ENCODE results near the gene ARHGAP26.

The ARHGAP26 gene

DNA sequence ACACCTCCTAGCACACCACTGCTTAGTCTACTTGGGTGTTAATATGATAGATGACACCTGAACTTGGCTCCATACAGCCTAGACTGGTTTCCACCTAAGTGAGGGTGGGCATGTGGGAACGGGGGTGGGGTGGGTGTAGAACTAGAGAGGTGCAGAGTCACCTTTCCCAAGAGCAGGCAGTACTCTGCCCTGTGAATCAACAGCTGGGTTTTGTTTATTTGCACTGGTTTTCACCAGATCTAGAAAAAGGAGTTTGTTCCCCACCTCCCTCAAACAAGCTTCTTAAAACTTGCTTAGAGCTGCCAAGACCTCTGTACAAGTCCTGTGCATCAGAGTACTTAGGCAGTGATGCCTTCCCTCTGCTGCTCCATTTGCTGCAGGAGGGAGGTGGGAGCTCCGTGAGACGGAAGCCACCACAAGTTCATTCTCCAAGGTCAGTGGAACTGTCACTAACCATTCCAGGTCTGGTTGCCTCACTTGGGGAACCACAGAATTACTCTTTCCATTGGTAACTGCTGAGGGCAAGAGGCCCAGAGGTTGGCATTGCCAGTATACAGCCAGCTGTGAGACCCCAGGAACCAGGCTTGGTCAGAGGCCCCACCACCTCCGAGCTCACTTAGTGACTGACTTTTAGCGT lies 469.8 kb downstream of the ARHGAP26 start:
- no peak for DNase-seq

DNA sequence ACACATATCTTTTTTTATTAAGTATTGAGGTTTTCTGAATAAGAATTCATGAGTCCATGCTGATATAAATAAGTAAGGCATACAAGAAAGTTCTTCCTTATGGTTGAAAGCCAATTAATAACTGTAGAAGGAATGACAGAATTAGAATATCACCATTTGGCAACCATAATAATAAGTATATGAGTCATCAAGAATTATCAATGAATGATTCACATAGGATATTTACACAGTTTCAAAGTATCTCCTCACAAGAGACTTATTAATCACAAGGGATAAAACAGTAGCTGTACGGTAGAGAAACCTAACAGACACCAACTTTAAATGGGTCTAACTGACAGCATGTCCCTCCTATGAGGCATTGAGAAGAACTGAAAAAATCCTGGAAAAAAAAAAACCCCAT lies 471.7 kb downstream of the ARHGAP26 start:
- no peak for DNase-seq

DNA sequence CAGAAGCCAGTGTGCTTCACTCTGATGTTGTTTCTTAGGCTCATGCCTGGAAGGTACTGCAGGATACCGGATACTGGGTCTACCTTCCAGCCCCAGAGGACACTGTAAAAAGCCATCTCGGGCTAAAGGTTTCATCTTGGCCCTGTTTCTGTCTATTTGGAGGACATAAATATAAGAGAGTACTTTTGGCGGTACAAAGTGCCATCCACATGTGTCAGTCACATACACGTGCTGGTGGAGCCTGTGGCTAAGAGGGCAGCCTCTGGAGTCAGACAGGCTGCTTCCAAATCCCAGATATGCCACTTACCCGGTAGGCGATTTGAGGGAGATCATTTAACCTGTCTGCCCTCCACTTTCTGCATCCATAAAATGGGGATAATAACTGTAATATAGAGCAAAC lies 472.9 kb downstream of the ARHGAP26 start:
- DNase-seq, result no peak

DNA sequence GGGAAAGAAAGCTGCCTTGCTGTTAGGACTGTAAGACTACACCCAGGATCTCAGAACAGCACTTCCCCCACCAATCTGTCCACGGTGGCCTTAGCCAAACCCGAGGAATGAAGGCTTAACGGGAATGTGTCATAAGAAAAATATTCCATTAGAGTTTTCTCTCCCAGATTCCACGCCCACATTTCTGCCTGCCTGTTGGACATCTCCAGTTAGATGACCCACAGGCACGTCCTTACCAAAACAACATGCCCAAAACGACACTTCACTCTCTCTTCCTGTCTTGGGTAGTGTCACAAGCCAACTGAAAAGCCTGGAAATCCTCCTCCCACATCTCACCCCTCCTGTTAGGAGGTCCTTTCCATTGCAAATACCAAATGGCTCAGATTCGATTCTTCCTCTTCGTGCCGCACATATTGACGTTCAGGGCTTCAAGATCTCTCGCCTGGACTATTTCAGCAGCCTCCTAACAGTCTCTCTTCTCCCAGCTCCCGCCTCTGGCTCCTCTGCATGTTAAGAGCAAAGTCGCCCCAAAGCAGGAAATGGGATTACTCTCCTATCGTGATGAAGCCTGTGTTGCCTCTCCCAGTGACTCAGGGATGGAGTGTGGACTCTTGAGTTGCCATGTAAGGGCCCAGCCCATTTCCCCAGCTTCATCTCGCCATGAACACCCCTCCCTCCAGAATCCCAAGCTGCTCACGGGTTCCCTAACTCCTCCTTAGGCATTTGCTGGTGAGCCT lies 474.0 kb downstream of the ARHGAP26 start:
- peak; percentile 95 to 99 for DNase-seq

DNA sequence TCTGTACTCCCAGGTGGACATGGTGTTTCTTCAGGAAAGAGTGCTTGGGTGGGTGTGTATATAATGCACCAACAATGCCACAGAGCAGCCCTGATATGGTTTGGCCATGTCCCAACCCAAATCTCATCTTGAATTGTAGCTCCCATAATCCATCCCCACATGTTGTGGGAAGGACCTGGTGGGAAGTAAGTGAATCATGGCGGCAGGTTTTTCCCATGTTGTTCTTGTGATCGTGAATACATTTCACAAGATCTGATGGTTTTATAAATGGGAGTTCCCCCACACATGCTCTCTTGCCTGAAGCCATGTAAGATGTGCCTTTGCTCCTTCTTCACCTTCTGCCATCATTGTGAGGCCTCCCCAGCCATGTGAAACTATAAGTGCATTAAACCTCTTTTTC lies 474.8 kb downstream of the ARHGAP26 start:
- no peak for DNase-seq

DNA sequence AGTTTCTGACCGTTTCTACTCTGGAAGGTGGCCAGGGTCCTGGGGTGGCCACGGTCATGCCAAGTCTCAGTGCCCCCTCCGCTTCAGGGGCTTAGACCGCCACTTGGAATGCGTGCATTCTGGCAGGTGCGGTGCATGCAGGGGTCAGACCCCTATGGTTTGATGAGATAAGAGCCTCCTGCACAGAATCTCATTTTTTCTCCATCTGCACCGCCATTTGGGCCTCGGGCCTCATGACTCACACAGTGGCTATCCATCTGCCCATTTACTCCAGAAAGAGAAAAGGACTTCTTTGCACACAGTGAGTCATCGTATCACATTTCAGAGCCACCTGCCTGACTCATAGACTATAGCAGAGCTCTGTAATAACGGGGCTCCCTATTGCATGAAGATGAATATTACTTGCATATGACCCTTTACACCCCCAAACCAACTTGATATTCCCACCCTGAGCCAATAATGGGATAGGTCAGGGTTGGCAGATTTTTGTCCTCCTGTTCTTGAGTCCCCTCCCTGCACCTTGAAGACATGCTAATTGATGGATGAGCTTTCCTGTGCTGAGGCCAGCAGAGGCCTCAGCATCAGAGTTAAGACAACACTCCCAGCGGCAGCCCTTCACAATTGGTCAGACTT lies 475.9 kb downstream of the ARHGAP26 start:
- peak; percentile 90 to 99 for DNase-seq

DNA sequence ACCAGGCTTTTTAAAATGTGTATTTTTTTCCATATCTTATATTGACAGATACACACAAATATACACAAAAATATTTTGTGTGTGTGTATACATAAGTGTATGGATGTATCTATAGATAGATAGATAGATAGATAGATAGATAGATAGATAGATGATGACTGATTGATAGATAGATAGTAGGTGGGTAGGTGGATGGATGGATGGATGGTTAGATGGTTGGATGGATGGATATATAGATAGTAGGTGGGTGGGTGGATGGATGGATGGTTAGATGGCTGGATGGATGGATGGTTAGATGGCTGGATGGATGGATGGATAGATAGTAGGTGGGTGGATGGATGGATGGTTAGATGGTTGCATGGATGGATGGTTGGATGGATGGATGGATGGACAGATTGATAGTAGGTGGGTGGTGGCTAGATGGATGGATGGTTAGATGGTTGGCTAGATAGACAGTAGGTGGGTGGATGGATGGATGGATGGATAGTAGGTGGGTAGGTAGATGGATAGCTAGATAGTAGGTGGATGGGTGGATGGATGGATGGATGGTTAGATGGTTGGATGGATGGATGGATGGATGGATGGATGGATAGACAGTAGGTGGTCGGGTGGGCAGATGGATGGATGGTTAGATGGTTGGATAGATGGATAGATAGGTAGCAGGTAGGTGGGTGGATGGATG lies 477.1 kb downstream of the ARHGAP26 start:
- no peak for DNase-seq

DNA sequence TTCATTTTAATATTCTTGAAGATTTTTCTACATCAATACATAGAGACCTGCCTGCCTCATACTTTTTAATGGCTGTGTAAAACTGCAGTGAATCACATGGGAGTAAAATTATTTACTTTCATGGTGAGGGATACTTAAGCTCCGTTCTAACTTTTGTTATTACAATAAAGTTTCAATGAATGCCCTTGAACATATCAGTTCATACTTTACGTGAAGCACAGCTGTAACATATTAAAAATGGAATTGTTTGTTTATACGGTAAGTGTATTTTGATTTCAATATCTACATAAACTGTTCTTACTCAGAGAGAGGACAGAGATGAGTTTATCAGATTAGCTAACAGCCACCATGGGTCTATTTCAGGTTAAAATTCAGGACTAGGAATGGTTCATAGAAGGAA lies 478.2 kb downstream of the ARHGAP26 start:
- DNase-seq, result no peak

DNA sequence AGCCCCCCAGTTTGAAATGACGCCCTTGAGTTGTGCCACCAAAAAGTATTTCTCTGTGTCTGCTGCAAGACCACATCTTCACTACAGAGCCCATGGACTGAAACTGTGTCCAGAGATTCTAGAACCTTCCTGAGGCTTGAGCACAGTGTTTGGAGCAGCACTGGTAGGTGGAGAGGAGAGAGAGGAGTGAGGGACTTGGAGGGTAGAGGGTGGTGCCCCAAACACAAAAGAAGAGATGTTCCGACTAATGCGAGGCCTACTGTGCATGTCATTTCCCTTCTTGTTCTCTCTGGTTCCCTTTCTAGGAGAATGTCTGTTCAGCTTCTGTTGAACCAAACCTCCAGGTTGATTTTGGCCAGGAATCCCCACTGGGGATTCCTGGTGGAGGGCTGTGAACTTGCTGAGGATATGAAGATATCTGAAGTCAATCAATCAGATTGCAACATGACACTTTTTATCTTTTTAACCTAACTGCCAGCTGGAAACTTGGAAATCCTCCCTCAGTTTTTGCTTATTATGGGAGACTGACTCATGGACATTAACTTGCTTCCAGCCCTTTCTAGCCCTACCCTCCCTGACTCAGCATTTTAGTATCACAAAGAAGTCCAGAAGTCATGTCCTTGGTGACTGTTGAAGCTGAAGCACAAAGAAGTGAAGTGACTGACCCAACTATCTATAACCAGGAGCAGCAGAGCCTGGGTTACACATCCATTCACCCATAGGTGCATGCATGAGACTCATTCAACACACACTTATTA lies 478.8 kb downstream of the ARHGAP26 start:
- DNase-seq, result peak in 1 of 2 experiments; percentile 51

DNA sequence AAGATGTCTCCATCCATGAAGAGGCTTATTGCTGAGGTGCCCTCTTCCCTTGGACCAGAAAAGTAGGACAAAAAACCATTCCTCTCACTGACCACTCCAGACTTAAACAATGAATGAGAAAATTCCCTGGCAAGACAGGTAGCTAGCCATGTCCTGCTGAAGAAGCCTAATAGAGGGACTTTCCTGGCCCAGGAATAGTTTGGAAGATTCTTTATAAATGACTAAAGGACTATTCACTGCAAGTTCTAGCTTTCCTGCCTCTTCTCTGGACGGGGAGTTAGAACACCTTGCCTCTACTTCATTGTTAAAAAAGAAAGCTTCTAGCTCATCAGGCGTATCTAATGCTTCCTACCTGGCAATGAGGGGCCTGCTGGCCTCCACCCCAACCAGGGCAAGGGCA lies 479.7 kb downstream of the ARHGAP26 start:
- DNase-seq, result no peak

DNA sequence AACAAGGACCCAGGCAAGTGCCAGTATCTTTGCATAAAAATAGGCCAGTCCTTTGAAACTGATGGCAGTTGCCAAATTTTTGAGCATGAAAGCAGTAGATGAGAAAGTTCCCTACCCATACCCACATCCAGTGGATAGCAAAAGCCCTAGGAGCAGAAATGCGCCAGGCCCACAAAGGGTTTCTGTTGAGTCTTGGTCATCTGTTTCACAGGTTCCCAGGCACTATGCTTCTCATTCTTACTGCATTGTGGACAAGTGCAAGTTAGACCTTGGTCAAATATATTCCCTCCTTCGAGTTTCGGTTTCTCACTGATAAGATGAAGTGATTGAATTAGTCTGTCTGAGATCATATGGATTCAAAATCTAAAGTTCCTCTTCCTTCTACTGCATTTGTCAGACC lies 481.0 kb downstream of the ARHGAP26 start:
- DNase-seq, result no peak

DNA sequence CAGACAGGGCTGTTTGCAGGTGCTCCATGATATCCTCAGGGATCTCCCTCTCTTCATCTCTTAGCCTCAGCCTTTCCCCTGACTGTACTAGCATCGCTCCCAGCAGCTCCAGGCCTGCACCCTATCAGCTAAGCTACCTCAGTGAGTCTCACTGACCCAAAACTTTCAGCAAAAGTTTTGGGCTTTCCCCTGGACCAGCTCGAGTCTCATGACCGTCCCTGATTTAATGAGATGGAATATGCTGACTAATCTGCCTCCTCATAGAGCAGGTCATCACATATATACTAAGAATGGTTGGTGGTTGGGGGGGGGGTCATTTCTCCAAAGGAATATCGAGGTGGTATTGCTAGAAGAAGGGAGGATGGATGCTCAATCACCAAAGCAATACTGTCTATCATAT lies 481.8 kb downstream of the ARHGAP26 start:
- DNase-seq, result no peak

DNA sequence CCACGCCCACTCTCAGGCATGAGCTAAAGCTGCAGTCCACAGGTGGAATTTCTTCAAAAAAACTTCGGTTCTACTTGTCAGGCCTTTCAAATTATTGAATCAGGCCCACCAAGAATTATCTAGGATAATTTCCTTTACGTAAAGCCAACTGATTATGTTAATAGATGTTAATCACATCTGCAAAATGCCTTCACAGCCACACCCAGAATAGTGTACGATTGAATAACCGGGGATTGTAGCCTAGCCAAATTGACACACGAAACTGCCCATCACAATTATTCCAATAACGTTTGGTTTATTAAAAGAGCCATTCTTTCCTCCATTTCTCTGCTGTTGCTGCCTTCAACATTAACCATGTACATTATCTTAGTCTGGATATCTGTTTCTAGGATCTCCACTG lies 484.6 kb downstream of the ARHGAP26 start:
- DNase-seq, result no peak

DNA sequence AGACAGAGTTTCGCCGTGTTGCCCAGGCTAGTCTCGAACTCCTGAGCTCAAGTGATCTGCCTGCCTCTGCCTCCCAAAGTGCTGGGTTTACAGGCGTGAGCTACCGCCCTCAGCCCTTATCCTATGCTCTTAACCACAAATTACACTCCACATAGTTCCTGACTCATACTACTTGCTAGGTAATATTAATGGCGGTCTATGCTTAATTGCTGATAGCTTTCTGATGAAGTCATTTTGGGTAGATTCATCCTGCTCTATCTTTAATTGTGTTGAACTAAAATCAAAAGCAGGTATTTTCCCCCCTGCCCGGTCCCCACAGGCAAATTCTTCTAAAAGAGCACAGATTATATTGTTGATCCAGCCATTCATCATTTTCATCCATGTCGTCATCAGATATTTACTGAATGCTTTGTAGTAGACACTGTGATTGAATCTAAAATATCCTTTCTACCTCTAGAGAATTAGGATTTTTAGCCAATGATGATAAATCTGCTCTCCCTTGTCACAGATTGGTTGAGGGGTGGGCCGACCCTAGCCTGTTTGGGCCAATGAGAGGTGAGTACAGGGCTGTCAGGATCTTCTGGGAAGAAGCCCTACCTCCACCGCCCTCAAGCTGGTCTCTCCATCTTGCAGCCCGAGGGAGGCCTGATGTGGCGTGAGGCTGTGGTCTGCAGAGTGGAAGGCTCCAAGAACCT lies 488.5 kb downstream of the ARHGAP26 start:
- DNase-seq, result no peak

DNA sequence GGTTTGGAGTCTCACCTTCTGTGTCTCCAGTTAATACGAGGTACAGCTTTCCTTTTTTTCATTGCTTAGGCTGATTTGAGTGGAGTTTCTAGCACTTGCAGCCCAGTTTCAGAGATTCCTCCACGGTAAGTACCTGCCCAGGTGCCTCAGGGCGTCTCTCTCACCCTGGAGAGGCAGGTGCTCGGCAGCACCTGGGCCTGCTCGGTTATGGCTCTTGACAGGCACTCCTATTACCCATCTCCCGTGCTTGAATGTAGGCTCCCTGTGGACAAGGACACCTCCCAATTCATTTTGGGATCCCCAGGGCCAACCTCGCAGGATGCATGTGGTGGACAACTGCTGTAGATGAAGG lies 489.1 kb downstream of the ARHGAP26 start:
- no peak for DNase-seq

DNA sequence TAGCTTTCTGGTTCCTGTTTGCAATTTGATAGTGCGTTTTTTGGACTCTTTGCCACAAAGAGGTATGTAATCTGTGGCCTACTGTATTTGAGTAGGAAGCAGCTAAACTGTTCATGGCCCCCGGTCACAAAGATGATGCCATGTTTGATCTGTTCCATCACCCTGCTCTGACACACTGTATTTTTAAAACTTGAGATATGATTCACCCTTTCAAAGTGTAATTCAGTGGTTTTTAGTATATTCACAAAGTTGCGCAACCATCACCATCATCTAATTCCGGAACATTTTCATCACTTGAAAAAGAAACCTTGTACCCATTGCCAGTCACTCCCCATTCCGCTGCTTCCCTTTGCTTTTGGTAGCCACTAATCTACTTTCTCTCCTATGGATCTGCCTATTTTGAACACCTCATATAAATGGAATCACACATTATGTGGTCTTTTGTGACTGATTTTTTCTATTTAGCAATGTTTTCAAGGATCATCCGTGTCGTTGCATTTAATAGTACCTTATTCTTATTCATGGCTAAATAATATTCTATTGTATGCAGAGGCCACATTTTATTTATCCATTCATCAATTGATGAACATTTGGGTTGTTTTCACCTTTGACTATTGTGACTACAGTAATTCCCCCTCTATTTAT lies 491.7 kb downstream of the ARHGAP26 start:
- DNase-seq, result no peak

DNA sequence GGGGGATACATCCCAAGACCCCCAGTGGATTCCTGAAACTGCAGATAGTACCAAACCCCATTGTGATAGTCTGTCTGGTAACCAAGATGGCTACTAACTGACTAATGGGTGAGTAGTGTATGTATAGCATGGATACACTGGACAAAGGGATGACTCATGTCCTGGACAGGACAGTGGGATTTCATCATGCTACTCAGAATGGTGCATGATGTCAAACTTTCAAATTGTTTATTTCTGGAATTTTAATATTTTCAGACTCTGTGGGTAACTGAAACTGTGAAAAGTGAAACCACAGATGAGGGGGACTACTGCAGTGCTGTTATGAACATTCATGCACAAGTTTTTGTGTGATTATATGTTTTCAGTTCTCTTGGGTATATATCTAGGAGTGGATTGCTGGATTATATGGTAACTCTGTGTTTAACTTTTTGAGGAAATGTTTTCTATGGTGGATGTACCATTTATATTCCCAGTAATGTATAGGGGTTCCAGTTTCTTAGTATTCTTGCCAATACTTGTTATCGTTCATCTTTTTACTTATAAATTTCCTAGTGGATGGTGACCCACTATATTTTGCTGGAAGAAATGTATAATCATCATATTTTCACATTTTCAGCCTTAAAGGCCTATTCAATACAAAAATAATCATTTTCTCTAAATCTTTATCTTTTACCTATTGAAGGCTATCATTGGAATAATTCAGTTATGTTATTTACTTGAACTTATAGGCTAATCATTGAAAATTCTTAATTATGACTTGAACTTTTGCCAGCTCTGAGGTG lies 492.4 kb downstream of the ARHGAP26 start:
- DNase-seq, result peak; percentile 33 to 70

DNA sequence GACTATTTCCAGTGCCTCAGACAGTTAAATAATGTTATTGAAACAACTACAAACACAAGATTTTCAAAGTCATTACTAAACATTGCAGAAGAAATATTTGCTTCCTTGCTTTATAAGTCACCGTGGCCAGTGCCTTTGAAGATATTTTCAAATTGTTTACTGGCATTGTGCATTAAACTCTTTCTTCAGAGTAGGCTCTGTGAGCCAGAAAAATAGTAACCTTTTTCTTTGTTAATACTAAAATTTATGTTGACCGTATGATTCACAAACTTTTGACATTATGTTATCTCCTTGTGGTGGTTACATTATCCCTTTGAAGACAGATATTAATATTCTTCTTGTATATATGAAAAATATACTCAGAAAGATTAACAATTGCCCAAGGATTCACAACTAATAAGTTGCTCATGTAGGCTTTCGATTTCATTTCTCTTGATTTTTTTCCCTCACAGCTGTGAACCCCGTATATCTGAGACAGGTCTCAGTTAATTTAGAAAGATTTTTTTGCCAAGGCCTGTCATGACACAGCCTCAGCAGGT lies 493.2 kb downstream of the ARHGAP26 start:
- no peak for DNase-seq

DNA sequence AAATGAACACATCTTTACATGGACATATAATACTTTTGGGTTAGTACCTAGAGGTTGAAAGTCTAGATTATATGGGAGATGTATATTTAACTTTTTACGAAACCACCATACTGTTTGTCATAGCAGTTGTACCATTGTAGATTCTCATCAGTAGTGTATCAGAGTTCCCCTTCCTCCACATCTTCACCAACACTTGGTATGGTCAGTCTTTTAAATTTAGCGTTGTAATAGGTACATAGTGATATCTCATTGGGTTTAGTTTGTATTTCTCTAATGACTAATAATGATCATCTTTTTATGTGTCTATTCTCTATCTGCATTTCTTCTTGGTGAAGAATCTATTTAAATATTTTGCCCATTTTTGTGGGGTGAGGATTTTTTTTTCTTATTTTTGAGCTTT lies 495.8 kb downstream of the ARHGAP26 start:
- DNase-seq, result no peak

DNA sequence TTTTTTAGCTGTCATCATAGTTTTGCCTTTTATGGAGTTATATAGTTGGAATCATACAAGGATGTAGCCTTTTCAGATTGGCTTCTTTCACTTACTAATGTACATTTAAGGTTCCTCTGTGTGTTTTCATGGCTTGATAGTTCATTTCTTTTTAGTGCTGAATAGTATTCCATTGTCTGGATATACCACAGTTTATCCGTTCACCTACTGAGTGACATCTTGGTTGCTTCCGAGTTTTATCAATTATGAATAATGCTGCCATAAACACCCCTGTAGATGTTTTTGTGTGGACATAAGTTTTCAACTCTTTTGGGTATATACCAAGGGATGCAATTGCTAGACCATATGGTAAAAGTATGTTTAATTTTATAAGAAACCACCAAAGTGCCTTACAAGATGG lies 497.0 kb downstream of the ARHGAP26 start:
- no peak for DNase-seq

DNA sequence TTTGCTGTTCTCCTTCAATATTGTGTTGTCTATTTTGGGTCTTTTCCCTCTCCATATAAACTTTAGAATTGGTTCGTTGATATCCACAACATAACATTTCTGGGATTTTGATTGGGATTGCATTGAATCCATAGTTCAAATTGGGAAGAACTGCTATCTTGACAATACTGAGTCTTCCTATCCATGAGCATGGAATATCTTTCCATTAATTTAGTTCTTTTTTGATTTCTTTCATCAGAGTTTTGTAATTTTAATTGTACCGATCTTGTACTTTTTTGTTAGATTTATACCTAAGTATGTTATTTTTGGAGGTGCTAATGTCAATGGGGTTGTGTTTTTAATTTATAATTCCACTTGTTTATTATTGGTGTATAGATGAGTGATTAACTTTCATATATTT lies 498.2 kb downstream of the ARHGAP26 start:
- DNase-seq, result no peak

Measured in SW 1271 (cell line).